Measurements from ENCODE around the gene PSMB8. TPM values are rescaled to one million over a fixed set of nuclear protein-coding genes. Genes with fewer than 3 reads are reported as not detected.
"Not testable (repeated sequence)": the region's sequence is repeated elsewhere in the genome, so short reads cannot be mapped to it uniquely, and the experiment has no call there.

PSMB8 gene
- total RNA-seq, 1 experiment from 2014 or later: 0.96 TPM

DNA sequence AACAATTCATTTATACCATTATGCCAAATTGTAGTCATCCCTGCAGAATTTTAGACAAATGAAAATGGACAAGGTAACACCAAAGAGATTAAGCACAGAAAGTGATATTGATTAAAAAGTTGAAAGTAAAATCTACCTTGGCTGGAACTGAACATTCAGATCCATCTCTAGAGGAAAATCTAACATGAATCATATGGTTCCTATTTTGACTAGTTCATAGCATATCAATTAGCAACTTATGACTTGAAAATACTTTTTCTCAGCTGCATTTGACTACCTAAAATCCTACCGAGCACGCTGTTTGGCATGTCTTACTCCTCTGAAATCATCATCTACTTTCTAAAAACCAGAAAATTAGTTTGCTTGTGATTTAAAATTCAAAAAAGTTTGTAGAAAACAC, 32.8 kb upstream of the PSMB8 start:
- BruUV-seq (replicated peaks): no TSS peak
- H4K20me1 ChIP-seq (ENCODE audit: insufficient read depth): no peaks in the 10 kb centered on the region
- no peak for ATAC-seq
- TF ChIP-seq SIN3A (IDR thresholded peaks at IDR 0.05; ENCODE audit: low read depth) (no peak), ELF1 (IDR thresholded peaks at IDR 0.05; ENCODE audit: borderline replicate concordance, low read depth) (no peak), POLR2AphosphoS5 (IDR thresholded peaks at IDR 0.05; ENCODE audit: low read depth, low read length) (no peak), RAD21 (IDR thresholded peaks at IDR 0.05; ENCODE audit: low read depth) (no peak), EGR1 (IDR thresholded peaks at IDR 0.05; ENCODE audit: low read depth) (no peak), YY1 (IDR thresholded peaks at IDR 0.05; ENCODE audit: extremely low read depth, insufficient replicate concordance, low read depth, low read length) (no peak), TCF7L2 (IDR thresholded peaks at IDR 0.05; ENCODE audit: borderline replicate concordance, extremely low read depth, insufficient read depth, insufficient read length) (no peak)
- TF ChIP-seq, protein P1, sequence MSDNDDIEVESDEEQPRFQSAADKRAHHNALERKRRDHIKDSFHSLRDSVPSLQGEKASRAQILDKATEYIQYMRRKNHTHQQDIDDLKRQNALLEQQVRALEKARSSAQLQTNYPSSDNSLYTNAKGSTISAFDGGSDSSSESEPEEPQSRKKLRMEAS (IDR thresholded peaks at IDR 0.05): no peak
- TF ChIP-seq, protein P2, sequence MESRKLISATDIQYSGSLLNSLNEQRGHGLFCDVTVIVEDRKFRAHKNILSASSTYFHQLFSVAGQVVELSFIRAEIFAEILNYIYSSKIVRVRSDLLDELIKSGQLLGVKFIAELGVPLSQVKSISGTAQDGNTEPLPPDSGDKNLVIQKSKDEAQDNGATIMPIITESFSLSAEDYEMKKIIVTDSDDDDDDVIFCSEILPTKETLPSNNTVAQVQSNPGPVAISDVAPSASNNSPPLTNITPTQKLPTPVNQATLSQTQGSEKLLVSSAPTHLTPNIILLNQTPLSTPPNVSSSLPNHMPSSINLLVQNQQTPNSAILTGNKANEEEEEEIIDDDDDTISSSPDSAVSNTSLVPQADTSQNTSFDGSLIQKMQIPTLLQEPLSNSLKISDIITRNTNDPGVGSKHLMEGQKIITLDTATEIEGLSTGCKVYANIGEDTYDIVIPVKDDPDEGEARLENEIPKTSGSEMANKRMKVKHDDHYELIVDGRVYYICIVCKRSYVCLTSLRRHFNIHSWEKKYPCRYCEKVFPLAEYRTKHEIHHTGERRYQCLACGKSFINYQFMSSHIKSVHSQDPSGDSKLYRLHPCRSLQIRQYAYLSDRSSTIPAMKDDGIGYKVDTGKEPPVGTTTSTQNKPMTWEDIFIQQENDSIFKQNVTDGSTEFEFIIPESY (IDR thresholded peaks at IDR 0.05; ENCODE audit: extremely low read depth, insufficient replicate concordance, low read length): no peak
- TF ChIP-seq, protein P3, sequence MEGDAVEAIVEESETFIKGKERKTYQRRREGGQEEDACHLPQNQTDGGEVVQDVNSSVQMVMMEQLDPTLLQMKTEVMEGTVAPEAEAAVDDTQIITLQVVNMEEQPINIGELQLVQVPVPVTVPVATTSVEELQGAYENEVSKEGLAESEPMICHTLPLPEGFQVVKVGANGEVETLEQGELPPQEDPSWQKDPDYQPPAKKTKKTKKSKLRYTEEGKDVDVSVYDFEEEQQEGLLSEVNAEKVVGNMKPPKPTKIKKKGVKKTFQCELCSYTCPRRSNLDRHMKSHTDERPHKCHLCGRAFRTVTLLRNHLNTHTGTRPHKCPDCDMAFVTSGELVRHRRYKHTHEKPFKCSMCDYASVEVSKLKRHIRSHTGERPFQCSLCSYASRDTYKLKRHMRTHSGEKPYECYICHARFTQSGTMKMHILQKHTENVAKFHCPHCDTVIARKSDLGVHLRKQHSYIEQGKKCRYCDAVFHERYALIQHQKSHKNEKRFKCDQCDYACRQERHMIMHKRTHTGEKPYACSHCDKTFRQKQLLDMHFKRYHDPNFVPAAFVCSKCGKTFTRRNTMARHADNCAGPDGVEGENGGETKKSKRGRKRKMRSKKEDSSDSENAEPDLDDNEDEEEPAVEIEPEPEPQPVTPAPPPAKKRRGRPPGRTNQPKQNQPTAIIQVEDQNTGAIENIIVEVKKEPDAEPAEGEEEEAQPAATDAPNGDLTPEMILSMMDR (IDR thresholded peaks at IDR 0.05 in 2 of 3, conservative IDR thresholded peaks at IDR 0.05 in 1 of 3; ENCODE audit: borderline replicate concordance in 1 of 3, insufficient read depth in 1 of 3, low read depth in 2 of 3, low read length in 2 of 3): no peak
- TF ChIP-seq, protein P4, sequence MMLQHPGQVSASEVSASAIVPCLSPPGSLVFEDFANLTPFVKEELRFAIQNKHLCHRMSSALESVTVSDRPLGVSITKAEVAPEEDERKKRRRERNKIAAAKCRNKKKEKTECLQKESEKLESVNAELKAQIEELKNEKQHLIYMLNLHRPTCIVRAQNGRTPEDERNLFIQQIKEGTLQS (IDR thresholded peaks at IDR 0.05): no peak
- H3K36me3 ChIP-seq (ENCODE audit: control insufficient read depth in 1 of 2, insufficient read depth in 2 of 2, low read length in 2 of 2): no peaks in the 10 kb centered on the region
- RAD21 ChIA-PET (ENCODE audit: low non-redundant PET in 1 of 2, low total read pairs in 2 of 2, uncharacterized antibody in 2 of 2, unreplicated experiment in 2 of 2): no interaction called here
- H3K79me2 ChIP-seq (ENCODE audit: insufficient read depth, low read length): no peaks in the 10 kb centered on the region
- H3K27me3 ChIP-seq (ENCODE audit: insufficient read depth, low read length): 0 out of 2 replicates have a peak, but pooled peaks cover 3% of the 10 kb centered on the region
- no peaks in the 10 kb centered on the region for H3K9me2 ChIP-seq (ENCODE audit: insufficient read depth)
- H3K4me1 ChIP-seq (ENCODE audit: control insufficient read depth in 1 of 2, insufficient read depth in 2 of 2, low read length in 2 of 2): no peaks in the 10 kb centered on the region
- H3K27ac ChIP-seq (ENCODE audit: low read depth, low read length): no peak overlapping the region
- intact Hi-C loops (cut with micrococcal nuclease): no loop called here
- H3K4me2 ChIP-seq (ENCODE audit: low read length): no peak overlapping the region
- POLR2A ChIA-PET: no interaction called here
- H3K9ac ChIP-seq (ENCODE audit: low read length): no peak overlapping the region
- H2AFZ ChIP-seq (ENCODE audit: low read depth, low read length, poor library complexity, severe bottlenecking): no peak overlapping the region
- no peak overlapping the region for H3K4me3 ChIP-seq (replicated peaks in 1 of 2; ENCODE audit: low read depth in 1 of 2, low read length in 2 of 2)
- DNase-seq (ENCODE audit: low read depth, low spot score): no peak
- no peaks in the 10 kb centered on the region for H3K9me3 ChIP-seq (ENCODE audit: control insufficient read depth in 1 of 2, insufficient read depth in 1 of 2, low read depth in 1 of 2, low read length in 2 of 2)
- CTCF ChIA-PET: interaction anchor here (1.0 to 2.1 kb wide), 4 partner anchors 8 to 108 kb away, joined by 3 to 9 read pairs (median 4); partner anchors contain the start of gene TAP2

DNA sequence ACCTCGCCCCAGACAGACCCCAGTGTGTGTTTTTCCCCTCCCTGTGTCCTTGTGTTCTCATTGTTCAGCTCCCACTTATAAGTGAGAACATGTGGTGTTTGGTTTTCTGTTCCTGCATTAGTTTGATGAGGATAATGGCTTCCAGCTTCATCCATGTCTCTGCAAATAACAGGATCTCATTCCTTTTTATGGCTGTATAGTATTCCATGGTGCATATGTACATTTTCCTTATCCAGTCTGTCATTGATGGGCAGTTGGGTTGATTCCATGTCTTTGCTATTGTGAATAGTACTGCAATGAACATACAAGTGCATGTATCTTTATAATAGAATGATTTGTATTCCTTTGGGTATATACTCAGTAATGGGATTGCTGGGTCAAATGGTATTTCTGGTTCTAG, 30.1 kb upstream of the PSMB8 start:
- ATAC-seq: not testable (repeated sequence)

More for the DNA sequence above, 30.1 kb upstream of the PSMB8 start:
- H3K9me2 ChIP-seq (ENCODE audit: insufficient read depth); H3K27me3 ChIP-seq (ENCODE audit: insufficient read depth, low read length); H3K9ac ChIP-seq (ENCODE audit: low read length); H4K20me1 ChIP-seq (ENCODE audit: insufficient read depth); H2AFZ ChIP-seq (ENCODE audit: low read depth, low read length, poor library complexity, severe bottlenecking); H3K9me3 ChIP-seq (ENCODE audit: control insufficient read depth in 1 of 2, insufficient read depth in 1 of 2, low read depth in 1 of 2, low read length in 2 of 2); H3K27ac ChIP-seq (ENCODE audit: low read depth, low read length); H3K4me1 ChIP-seq (ENCODE audit: control insufficient read depth in 1 of 2, insufficient read depth in 2 of 2, low read length in 2 of 2); RAD21 ChIA-PET (ENCODE audit: low non-redundant PET in 1 of 2, low total read pairs in 2 of 2, uncharacterized antibody in 2 of 2, unreplicated experiment in 2 of 2); CTCF ChIA-PET; H3K36me3 ChIP-seq (ENCODE audit: control insufficient read depth in 1 of 2, insufficient read depth in 2 of 2, low read length in 2 of 2); H3K4me3 ChIP-seq (replicated peaks in 1 of 2; ENCODE audit: low read depth in 1 of 2, low read length in 2 of 2); H3K4me2 ChIP-seq (ENCODE audit: low read length); POLR2A ChIA-PET; H3K79me2 ChIP-seq (ENCODE audit: insufficient read depth, low read length); BruUV-seq (replicated peaks); DNase-seq (ENCODE audit: low read depth, low spot score); intact Hi-C loops (cut with micrococcal nuclease): not testable (repeated sequence)

Data from HCT116 (cell line).